GM18951 (cell line): Measurements from ENCODE around the gene DNAAF3.
"Not testable (repeated sequence)": the region's sequence is repeated elsewhere in the genome, so short reads cannot be mapped to it uniquely, and the experiment has no call there.

Source experiments
- POLR2A ChIP-seq: IDR thresholded peaks from 4 replicates; pipeline ENCODE4 v1.6.1; 2011; ENCODE audit warnings: mild to moderate bottlenecking; ENCODE audit not compliant: insufficient read length, insufficient read depth; ENCODE audit errors: extremely low read depth
- in situ Hi-C: fragments of 300-500 bp; cut with MboI; formaldehyde crosslinking; loops from one replicate; pipeline ENCODE4 v1.12.0; 2022; ENCODE audit warnings: low sequenced_read_pairs, mixed read lengths, inconsistent platforms; ENCODE audit not compliant: unreplicated experiment

Gene DNAAF3

DNA sequence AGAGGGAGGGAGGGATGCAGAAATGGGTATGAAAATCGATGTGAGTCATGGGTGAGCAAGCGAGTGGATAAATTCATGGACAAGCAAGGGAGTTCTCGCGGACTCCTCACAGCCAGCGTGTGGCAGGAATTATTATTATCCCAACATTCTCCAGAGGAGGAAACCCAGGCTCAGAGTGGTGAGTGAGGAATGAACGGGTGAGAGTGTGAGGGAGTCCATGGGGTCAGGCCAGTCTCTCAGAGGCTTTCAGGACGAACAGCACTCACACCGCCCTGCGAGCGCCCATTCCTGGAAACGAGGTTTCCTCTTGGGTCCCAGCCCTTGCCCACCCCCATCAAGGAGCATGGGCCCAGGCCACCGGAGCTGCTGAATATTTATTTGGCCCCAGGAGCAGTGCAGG lies 6.3 kb upstream of the DNAAF3 start:
- in situ Hi-C loops, result no loop called here
- no peak for TF ChIP-seq POLR2A

DNA sequence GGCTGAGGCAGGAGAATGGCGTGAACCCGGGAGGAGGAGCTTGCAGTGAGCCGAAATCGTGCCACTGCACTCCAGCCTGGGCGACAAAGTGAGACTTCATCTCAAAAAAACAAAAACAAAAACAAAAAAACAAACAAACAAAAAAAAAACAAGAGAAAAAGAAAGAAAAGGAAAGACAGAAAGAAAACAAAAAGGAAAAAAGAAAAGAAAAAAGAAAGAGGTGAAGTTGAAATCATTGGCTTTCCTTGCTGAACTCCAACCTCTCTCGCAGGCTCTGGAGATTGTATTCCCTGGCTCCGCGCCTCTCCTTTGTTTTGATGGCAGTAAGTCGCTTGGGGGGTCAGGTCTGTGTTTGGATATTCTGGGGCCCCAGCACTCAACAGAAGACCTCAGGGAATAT lies 5.9 kb upstream of the DNAAF3 start:
- in situ Hi-C loops, result not testable (repeated sequence)

DNA sequence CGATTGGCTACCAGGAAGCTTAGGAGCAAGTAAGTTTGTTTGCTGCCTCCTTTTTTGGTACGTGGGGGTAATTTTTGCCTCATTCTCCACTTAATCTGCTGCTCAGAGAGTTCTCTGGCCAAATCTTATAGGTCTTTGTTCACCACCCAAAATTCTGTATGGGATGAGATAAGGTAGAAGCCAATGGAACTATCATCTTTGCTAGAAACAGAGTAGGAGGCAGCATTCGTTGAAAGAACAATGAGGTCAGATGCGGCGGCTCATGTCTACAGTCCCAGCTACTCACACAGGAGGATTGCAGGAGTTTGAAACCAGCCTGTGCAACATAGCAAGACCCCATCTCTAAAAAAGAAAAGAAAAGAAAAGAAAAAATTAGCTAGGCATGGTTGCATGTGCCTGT lies 5.0 kb upstream of the DNAAF3 start:
- in situ Hi-C loops, result no loop called here
- no peak for TF ChIP-seq POLR2A

DNA sequence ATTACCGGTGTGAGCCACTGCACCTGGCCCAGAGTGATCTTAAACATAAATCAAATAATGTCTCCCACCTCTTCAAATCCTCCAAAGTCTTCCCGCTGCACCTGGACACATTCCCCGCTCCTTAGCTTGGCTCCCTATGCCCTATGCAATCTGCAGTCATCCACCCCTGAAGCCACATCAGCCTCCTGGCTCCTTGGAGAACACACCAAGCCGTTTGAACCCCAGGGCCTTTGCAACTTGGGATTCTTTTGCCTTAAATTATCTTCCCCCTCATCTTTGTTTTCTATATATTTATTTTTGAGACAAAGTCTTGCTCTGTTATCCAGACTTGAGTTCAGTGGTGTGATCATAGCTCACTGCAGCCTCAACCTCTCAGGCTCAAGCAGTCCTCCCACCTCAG lies 2.7 kb upstream of the DNAAF3 start:
- in situ Hi-C loops, result no loop called here

DNA sequence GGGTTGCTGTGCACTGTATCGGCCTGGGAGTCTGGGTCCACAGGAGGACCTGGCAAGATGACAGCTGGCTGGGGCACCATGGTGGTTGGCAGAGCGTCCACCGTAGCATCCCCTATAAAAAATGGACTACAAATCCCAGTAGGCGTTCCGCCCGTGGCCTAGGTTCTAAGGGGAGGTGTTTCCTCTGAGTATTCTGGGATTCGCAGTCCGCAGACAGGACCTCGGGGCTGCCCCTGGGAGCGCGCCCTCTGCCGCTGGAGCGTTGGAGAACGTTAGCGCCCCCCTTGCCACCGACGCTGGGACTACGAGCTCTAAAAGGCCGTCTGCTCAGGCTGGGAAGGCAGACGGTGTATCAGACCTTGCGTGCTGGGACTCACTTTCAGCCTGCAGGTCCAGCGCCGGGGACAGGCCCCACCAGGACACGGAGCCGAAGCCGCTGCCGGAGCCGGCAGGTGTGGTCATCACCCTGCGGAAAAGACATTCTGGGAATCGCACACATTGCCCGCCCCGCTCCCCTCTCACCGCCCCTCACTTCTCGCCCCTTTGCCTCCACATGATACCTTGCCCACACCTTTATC lies 372 bp downstream of the DNAAF3 start:
- in situ Hi-C loops, result no loop called here
- no peak for TF ChIP-seq POLR2A

More for the DNA sequence above, 2.7 kb upstream of the DNAAF3 start:
- TF ChIP-seq POLR2A, result no peak

DNA sequence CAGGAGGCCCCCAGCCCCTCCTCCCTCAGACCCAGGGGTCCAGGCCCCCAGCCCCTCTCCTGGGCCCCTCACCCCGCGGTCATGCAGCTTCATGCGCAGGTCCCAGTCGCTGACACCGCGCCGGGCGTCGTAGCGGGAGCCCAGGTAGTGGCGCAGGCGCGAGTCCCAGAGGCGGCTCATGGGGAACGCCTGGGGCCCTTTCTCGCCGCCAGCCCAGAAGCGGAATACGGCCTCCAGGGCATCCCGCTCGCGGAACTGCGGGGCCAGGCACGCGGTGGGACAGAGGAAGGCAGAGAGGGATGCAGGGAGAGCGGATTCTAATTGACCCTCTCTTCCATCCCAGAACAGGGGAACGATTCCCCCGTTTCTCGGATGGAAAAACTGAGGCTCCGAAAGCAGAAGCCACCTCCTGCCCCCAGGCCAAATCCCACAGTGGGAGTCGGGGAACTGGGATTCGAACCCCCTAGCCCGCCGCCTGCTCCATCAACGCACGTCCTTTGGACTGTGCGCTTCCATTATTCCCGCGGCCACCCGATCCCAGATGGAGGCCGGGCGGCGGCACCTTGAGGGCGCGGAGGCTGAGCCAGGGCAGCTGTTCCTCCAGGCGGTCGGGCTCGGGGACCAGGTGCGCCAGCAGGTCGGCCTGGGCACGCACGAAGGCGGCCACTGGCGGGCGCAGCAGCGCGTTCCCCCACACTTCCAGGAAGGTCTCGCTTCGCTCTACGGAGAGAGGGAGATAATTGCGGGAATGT lies 4.7 kb downstream of the DNAAF3 start:
- no peak for TF ChIP-seq POLR2A
- in situ Hi-C loops, result no loop called here

DNA sequence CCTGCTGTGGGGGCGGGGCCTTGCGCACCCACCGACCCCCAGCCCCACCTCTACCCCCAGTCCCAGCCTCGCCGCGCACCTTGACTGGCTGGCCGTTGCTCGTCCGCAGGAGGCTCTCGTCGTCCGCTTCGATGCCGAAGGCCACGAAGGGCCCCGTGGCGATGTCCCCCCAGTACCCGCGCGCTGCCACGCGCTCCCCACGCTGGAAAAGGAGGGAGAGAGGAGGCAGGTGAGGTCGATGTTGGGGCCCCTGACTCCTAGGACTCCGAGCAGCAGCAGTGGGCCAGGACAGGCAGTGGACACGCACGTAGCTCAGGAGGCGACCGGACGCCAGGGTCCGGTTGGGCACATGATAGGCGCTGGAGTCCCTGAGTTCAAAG lies 5.4 kb downstream of the DNAAF3 start:
- in situ Hi-C loops, result no loop called here
- no peak for TF ChIP-seq POLR2A

DNA sequence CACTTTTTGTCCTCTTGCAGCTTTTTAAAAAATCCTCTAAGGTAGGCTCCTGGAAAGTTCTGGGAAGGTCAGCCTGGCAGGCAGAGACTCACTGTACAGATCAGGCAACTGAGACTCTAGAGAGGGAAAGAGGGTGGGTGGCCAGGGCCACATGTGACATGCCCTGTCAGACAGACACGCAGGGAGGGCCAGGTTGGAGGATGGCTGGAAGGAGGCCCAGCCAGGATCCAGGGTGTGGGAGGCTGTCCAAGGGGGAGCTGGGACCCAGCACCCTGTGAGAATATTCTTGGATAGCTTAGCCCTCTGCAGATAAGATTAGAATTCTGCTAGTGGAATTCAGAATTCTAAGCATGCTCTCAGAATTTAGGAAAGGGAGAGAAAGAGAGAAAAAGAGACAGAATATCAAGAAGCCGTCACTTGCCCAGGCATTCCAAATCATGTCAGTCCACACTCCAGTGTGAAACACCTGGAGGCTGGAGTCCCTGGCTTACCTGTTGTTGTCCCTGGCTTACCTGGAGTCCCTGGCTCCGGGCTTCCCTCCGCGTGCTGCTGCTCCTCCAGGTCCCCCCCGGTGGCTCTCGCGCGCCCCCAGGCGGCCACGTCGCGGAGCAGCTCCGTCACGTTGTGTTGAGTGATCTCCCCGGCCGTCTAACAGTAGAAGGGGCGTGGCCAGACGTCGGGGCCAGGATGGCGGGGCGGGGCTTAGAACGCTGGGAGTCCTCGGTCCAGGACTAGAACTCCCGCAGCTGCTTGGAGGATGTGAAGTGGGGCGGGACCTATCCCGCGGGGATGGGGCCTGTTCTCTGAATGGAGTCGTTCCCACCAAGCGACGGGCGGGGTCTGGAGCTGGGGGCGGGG lies 6.1 kb downstream of the DNAAF3 start:
- TF ChIP-seq POLR2A, result no peak
- in situ Hi-C loops, result no loop called here

DNA sequence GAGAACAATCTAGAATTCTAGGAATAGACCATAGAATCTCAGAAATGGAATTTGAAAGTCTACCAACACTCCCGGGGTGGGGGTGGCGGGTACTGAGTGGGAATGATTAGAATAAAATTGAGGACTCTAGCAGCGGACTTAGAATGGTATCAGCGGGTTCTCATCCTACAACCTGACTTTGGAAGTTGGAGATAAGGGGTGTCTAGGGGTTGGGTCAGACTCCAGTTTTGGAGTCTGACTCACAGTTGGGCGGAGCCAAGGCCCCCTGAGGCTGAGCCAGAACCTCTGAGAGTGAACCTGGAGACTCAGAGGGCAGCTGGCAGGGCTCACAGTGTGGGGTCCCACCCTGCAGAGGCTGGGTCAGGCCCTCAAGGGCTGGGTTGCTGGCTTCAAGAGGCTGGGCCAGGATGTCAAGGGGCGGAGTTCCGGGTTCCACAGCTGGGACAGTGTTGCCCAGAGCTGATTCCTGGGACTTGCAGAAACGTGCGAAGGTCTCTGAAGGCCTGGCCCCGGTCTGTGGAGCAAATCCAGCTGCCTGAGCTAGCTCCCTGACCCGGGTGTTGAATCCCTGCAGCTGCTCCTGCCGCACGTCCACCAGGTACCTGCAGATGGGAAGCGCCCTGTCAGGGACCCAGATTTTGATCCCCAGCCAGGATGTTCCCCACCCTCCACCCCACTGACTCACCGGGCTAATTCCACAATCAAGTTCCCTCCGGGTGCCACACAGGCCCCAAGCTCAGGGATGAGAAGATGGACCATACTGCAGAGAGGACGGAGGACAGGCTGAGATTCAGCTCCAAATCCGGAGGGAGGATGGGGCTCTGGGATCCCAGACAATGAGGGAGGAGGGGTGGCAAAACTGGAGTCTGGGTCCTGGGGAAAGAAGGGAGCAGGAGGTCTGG lies 7.3 kb downstream of the DNAAF3 start:
- in situ Hi-C loops, result no loop called here
- TF ChIP-seq POLR2A, result no peak

DNA sequence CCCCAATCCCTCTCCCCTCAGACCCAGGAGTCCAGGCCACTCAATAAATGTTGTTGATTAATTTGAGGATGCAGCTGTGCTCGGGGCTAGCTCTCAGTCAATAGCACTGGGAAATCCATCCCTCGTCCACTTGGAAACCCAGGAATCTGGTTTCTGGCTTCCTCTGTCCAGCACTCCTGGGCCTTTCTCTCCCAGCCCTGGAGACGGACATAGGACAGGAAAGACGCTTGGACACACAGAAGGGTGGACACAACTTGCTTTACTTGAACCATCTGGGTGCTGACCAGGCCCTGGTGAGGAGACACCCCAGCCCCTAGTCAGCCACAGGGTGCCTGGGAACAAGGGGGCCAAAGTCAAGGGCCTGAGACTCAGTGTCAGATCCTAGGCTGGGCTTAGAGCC lies 8.0 kb downstream of the DNAAF3 start:
- in situ Hi-C loops, result no loop called here
- TF ChIP-seq POLR2A, result no peak

DNA sequence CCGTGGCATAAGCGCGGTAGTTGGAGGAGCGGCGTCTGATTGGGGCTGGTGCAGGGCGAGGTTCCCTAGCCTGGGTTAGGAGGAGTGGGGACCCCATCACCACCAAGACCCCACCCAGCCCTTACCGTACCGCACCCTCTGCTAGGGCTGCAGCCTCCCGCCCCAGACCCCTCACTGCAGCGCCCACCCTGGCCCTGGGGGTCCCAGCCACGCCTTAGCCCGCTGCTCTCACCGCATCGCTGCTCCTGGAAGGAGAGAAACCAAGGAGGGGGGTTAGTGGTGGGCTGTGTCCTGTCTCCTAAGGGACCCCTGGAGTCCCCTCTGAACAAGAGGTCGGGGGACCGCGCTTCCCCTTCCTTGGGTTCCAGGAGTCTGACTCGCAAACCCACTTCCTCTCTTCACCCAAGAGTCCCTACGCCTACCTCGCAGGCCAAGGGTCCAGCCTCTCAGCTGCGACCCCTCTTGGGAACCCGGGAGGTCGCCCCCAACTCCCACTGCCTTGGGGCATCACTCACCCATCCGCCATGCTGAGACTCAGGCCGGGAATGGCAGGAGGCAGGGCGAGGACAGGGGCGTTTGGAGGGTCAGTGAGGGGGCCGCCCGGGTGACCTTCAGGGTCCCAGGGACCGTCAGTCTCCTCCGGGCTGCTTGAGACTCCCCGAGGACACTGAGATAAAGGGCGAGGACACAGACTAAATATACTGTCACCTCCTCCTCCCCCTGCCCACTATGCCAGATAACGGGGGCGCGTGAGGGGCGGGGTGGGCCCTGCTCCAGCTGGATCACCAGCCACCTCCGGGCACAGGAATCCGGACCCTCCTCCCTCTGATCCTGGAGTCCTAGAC lies 9.1 kb downstream of the DNAAF3 start, which contains the start of gene TNNI3:
TSS of gene TNNI3 (minus strand) at position 669 of the 845 bp plus-strand sequence. CDS start at position 526, 143 bp downstream.
- TF ChIP-seq POLR2A, result no peak
- in situ Hi-C loops, result no loop called here
